GM18499 (cell line): ENCODE measurements around the gene STK24.
A peak's percentile ranks its signal among the peaks of the same experiment; 100 is the strongest.
"Not testable (repeated sequence)": the region's sequence is repeated elsewhere in the genome, so short reads cannot be mapped to it uniquely, and the experiment has no call there.

ENCODE experiments used
- ATAC-seq: cut with Tn5 transposase; IDR thresholded peaks from one replicate; pipeline ENCODE4 v1.9.1; 2021; ENCODE audit warnings: moderate number of reproducible peaks; ENCODE audit not compliant: insufficient read depth, unreplicated experiment

STK24 gene

DNA sequence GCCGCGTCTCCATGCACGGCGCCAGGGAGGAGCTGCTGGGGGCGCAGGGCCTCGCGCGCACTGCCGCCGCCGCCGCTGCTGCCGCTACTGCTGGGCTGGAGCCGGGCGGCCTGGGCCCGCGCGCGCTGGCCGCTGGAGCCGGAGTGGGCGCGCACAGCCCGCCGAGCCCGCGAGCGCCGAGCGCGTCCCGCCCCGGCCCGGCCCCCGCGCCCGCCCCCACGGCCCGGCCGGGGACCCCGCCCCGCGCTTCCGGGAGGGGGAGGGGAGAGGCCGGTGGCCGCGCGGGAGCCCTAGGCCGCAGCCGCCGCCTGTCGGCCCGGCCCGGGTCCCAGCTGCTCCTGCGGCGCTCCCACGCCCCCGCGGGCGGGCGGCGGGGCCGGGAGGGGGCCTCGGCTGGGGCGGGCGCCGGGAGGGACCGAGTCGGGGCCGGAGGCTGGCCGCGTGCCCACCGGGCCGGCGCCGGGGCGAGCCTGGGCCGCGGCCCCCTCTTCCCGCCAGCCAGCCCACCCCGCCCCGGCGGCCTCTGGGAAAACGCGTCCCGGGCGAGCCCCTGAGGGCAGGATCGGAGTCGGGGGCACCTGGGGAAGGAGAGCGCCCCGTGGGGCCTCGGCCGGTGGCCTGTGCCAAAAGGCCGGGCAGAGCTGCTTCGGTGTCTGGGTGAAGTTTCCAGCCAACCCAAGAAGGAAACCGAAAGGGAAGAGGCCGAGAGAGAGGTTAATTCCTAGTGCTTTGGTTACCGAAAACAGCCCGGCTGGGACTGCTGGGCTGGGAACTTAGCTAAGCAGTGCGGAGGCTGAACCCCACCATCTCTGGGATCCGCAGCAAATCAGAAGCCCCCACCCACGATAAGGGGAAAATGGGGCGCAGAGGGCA lies at the start of gene STK24:
Gene STK24 (minus strand): TSS at position 145 of the 873 bp plus-strand sequence. CDS start 321 bp downstream, outside the sequence.
- peak; percentile 28 for ATAC-seq

DNA sequence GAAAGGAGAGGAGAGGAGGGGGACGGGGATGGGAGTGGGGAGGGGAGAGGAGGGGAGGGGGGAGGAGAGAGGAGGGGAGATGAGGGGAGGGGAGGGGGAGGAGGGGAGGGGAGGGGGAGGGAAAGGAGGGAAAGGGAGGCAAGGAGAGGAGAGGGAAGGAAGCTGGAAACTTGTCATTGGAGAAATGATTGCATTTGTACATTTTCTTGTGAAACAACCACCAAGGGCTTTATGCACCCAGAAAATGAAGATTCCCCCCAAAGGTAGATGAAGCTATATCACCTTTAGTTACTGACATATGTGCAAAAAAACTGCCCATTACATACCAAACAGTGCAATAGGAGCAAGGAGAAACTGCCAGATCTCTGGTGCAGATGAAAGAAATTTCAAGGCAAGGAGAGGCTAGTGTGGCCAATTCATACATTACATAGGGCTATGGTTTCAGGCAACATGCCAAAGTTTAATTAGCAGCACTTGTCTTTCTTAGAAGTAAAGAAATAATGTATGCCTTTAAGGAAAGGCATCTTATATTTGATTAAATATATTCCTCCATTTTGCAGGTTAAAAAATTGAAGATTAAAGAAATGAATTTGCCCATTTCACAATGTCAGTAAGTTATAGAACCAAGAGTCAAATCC lies 49.5 kb upstream of the STK24 start:
- ATAC-seq = no peak

DNA sequence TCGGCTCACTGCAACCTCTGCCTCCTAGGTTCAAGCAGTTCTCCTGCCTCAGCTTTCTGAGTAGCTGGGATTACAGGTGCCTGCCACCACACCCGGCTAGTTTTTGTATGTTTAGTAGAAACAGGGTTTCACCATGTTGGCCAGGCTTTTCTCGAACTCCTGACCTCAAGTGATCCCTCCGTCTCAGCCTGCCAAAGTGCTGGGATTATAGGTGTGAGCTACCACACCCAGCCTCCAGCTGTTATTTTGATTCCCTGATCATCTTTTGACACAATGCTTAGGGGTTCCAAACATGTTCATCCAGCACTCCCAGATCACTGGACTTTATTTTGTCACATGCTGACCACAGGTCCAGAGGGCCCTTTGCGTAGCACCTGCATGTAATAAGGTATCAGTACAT lies 47.7 kb upstream of the STK24 start:
- ATAC-seq = not testable (repeated sequence)

DNA sequence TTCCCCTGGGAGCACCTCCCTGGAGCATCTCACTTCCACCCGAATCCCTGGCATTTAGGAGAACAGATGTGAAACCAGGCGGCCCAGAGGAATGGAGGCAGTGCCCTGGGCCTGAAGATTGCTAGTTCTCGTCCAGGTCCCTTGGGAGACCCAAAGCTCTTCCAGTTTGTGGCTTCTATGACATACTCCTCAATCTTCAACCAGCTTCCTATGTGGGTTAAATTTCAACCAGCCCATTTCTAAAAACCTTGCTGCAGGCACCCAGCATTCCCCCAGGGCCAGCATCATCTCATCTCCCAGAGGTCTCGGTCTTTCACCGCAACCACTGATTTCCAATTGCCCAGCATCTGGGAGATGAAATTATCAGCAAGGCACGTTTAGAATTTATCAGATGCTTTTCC lies 46.0 kb upstream of the STK24 start:
- no peak for ATAC-seq

DNA sequence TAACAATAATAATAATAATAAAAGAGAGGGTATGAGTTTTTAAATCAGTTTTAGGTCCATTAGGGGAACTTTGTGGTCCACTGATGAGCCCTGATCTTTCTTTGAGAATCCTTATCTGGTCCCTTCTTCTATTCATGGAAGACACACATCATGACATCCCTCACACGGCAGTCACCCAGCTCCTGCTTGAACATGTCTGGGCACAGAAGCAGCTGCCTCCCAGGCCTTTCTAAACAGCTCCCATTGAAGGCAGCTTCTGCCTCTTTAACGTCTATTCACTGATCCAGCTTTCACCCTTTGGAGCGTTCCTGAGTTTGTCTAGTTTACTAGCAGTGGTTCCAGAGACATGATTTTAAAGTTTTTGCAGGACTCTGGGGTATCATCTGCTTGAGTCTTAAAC lies 42.6 kb upstream of the STK24 start:
- ATAC-seq = no peak

DNA sequence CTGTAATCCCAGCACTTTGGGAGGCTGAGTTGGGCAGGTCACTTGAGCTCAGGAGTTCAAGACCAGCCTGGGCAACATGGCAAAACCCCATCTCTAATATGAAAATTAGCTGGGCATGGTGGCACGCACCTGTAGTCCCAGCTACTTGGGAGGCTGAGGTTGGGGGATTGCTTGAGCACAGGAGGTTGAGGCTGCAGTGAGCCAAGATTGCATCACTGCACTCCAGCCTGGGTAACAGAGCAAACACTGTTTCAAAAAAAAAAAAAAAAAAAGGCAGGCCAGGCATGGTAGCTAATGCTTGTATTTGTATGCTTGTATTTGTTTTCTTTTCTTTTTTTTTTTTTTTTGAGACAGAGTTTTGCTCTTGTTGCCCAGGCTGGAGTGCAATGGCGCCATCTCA lies 38.7 kb upstream of the STK24 start:
- ATAC-seq = not testable (repeated sequence)

DNA sequence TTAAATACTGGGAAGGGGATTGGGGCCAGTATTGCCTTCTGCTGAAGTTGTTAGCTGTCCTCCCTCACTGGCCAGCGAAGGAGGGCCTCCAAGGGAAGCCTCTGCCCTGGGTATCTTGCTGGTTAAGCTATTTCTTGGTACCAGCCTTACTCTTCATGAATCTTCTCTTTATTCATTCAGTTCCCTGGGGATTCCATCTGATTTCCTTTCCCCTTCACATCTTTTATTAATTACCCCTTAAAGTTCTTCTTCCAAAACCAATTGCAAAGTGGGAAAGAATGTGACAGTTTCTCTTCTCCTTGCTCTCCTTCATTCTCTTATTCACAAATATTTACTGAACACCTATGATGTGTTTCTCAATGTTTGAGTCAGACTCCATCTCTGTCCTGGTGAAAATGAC lies 36.7 kb upstream of the STK24 start:
- no peak for ATAC-seq

DNA sequence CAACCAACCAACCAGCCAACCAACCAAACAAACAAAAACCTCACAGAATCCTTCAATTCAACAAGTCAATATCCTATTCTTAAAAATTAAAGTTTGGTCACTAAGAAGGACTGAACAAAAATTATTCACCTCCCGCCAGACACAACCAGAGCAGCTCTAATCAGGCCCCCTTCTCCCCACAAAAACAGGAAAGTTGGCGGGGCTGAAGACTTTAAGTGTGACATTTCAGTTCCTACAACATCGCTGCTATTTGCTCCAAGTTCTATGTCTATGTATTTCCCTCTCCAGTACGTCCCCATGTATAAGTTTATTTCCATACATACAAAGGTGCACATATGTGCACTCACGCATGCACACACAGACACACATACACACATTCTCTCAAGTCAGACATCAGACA lies 32.8 kb upstream of the STK24 start:
- no peak for ATAC-seq

DNA sequence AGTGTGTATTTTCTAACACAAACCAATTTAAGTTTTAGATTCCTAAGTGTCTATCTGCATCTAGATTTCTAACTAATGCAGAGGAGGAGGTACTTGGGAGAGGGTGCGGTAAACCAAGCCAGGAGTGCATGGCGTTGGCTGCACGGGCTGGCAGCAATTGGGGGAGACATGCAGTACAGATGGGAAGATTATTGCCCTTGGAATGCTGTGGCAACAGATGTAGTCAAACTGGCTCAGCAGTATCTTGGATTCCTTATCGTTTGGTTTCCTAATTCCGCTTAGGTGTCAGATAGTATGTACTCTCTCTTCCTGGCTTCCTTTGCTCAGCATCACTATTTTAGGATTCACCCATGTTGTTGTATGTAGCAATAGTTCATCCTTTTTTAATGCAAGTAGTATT lies 29.4 kb upstream of the STK24 start:
- no peak for ATAC-seq

DNA sequence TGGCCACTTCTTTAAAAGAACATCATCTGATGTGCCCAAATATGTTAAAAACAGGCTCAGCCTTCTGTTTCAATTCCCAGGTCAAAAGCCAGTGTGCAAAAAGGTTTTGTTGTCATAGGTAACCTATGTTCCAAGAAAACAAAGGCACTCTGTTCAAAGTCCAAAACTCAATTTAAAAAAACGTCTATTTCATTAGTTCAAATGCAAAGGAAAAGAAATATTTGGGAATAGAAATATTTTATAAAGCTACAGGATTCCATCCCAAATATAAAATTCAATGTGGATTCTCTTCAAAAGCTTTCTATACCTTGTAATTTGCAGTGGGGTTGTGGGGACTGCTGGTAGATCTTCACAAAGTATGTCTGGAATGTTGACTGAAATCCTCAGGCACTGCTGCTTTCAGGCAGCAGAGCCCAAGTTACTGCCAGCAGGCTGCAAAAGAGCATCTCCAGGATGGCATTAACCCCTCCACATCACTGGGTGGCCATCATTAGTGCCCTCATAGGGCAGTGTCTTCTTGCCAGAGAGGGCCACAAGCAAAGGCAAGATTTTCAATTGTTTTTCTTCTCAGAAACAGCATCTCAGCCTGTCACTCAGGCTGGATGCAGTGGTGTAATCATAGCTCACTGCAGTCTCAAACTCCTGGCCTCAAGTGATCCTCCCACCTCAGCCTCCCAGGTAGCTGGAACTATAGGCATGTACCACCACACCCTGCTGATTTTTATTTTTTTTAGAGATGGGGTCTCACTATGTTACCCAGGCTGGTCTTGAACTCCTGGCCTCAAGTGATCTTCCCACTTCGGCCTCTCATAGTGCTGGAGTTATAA lies 22.8 kb upstream of the STK24 start:
- ATAC-seq = no peak

DNA sequence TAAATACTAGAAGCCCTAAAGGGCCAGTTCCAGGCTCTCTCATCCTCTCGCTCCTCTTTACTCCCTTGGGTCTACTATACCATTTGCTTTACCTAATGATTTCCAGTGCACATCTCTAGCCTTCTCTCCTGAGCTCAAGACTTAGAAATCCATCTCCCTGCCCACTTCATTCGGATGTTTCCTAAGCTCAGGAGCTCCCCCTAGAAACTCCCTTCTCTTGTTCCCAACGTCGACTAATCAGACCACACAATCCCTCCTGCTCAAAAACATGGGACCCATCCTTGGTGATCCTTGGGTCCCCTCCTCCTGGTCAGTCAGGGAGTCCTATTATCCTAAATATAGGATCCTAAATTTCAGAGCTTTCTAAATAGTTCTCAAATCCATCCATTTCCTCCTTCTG lies 21.1 kb upstream of the STK24 start:
- no peak for ATAC-seq

DNA sequence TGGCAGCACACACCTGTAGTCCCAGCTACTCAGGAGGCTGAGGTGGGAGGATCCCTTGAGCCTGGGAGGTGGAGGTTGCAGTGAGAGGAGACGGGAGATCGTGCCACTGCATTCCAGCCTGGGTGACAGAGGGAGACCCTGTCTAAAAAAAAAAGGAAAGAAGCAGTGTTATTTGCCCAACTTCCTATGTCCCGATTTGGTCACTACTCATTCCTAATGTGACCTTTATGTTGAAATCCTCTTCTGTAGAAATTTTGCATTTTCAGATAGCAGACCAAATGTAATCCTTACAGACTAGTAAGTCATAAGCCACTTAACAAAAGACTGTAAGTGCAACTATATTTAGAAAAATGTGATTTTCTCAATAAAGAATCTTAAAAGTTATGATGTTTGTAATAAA lies 18.2 kb upstream of the STK24 start:
- no peak for ATAC-seq

DNA sequence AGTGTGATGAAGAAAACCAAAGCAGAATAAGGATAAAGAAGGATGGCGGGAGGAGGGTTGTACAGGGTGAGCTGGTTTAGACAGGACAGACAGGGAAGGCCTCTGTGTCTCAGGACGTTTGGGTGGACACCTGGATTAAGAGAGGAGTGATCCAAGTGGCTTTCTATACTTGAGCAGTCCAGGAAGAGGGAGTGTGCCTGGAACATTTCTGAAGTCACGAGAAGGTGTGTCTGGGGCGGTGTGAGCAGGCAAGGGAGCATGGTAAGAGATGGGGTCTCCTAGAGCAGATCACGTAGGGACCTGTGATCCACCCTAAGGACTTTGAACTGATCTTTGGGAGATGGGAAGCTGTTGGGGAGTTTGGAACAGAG lies 15.4 kb upstream of the STK24 start:
- no peak for ATAC-seq

DNA sequence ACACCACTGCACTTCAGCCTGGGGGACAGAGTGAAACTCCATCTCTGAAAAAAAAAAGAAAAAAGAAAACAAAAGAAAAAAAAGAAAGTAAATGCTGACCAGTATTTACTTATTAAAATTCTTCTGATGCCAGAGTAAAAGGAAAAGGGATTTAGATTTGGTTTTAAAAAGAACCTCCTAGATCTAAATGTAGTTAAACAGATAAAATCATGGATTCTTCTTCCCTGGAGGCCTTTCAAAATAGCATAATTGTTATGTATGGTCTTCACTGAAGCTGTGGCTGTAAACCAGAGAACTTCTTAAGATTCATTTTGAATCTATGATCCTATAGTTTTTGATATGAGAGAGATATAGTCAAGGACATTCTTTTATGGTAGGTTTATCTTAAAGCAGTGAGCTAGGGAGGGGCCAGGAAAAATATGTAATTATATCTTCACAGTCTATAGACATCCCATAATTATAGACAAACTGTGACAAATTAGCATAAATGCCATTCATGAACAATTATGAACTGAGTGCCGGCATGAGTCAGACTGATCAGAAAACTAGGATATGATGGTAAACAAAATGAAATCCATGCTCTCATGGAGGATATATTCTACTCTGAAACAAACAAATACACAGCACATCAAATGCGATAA lies 14.9 kb upstream of the STK24 start:
- no peak for ATAC-seq

DNA sequence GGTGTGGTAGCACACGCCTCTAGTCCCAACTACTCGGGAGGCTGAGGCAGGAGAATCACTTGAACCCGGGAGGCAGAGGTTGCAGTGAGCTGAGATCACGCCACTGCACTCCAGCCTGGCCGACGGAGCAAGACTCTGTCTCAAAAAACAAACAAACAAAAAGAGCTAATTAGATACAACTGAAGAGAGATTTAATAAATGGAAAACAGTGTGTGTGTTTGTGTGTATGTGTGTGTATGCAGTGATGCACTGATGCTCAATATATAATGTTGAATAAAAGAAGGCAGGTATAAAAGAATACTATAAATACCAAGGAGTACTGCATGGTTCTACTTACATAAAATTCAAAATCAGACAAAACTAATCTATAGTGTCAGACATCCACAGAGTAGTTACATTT lies 13.6 kb upstream of the STK24 start:
- not testable (repeated sequence) for ATAC-seq

DNA sequence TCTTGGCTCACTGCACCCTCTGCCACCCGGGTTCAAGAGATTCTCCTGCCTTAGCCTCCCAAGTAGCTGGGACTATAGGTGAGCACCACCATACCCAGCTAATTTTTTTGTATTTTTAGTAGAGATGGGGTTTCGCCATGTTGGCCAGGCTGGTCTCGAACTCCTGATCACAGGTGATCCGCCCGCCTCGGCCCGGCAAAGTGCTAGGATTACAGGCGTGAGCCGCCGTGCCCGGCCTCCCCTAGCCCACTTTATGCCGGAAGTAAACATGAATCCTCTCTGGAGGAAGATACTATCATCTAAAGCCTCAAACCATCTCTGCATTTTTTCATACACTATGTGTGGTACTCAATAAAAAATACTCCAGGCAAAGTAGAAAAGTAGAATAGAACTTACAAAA lies 12.6 kb upstream of the STK24 start:
- not testable (repeated sequence) for ATAC-seq

DNA sequence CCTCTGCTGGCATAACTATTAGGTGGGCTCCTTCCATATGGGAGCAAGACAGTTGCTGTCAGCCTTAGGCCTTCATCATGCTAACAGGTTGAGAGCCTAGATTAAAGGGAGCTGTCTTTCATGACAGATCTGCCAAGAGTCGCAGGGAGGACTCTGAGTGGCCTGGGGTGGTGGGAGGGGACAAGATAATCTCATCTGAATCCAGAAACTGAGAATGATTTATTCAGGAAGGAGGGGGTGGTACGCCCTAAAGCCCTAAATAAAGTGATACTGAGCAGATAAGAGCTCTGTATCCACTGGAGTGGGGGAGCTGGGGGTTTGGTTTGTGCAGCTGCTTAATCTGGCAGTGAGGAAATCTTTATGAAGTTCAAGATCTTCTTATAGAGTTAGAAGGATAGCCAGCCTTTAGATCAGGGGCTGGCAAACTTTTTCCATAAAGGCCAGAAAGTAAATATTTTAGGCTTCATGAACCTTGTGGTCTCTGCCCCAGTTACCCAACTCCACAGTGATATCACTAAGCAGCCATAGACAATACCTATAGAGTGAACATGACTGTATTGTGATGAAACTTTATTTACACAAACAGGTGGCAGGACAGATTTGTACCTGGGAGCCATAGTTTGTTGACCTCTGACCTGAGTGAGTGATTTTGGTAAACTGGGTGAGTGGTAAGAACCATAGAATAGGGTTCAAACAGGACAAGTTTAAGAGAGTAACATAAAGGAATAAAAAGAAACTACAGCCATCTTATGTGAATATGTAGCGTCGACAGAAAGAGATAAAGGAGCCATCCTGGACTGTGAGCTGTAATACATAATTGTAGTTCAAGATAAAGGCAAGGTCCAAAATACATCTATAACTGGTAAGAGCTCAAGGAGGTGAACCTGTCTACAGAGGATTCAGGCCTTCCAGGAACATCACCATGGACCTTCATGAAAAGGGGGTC lies 9.8 kb upstream of the STK24 start:
- no peak for ATAC-seq

DNA sequence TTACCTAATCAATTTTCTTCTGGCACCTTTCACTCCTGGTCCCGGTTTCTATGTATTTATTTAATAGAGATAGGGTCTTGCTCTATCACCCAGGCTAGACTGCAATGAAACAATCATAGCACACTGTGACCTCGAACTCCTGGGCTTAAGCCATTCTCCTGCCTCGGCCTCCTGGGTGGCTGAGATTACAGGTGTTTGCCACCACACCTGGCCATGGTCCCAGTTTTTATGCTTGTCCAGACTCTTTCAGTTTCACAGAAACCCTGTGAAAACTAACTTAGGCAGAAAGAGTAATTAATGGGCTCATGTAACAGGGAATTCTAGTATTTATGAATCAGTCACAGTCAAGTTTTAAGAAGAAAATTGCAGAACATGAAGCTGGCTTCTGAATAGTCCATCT lies 9.0 kb upstream of the STK24 start:
- ATAC-seq = no peak

DNA sequence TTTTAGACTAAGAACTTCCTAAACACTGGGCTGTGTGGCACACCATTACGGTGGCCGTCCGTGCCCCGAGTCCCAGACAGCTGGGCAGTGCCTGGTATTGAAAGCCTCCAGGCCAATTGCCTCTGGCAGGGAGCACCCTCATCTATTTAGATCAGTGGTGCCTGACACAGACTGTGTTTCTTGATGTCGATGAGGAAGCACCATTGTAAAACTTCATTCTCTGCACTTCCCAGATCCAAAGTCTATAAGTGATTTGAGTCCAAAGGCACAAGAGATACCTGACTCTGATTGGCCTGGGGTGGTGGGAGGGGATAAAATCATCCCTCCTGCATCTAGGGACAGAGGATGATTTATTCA lies 8.5 kb upstream of the STK24 start:
- no peak for ATAC-seq
